Fibroblast of villous mesenchyme (primary cell): ENCODE data around the gene RSRP1. TPM values are rescaled to one million over a fixed set of nuclear protein-coding genes. Genes with fewer than 3 reads are reported as not detected.
"Not testable (repeated sequence)": the region's sequence is repeated elsewhere in the genome, so short reads cannot be mapped to it uniquely, and the experiment has no call there.

Source experiments
- DNase-seq: peaks from one replicate; pipeline ENCODE4 v3.0.0-alpha.2; 2010; ENCODE audit warnings: low read depth
- H3K4me3 ChIP-seq: 2 replicates; pipeline ENCODE4 v1.5.1; 2011; ENCODE audit warnings: low read depth, mild to moderate bottlenecking, low read length
- CTCF ChIP-seq: IDR thresholded peaks from 2 replicates; pipeline ENCODE4 v1.5.1; 2012; ENCODE audit warnings: low read depth, mild to moderate bottlenecking, low read length; ENCODE audit not compliant: insufficient read depth
- total RNA-seq: library from RNA; depleted of rRNA; stranded (reverse); fragments of >200 nt; gene quantifications from 2 replicates; pipeline ENCODE4 v1.2.3, GENCODE V29; 2012

The RSRP1 gene
- total RNA-seq, 1 donor: 160 TPM

GRCh38 chr1:25238046-25238445 lies 9.2 kb downstream of the RSRP1 start:
- DNase-seq: no peak
- TF ChIP-seq CTCF: no peak
- no peak overlapping the region for H3K4me3 ChIP-seq

GRCh38 chr1:25236261-25236660 lies 11.0 kb downstream of the RSRP1 start:
- DNase-seq, H3K4me3 ChIP-seq: not testable (repeated sequence)

- not testable (repeated sequence) for DNase-seq, H3K4me3 ChIP-seq
These were observed 11.8 kb downstream of the RSRP1 start for GRCh38 chr1:25235411-25235810.

- no peak for TF ChIP-seq CTCF
- peak overlapping the region; percentile 98 for H3K4me3 ChIP-seq
- peak; percentile 92 for DNase-seq
These were observed 14.1 kb downstream of the RSRP1 start for GRCh38 chr1:25232866-25233784.

GRCh38 chr1:25232027-25232865 lies 15.0 kb downstream of the RSRP1 start, which contains the start of gene SYF2:
SYF2 (minus strand) TSS chr1:25232502; CDS start chr1:25232467, 35 bp downstream.
- DNase-seq: peak; percentile 93
- no peak for TF ChIP-seq CTCF
- H3K4me3 ChIP-seq: peak within 1 kb of the TSS; percentile 98

- H3K4me3 ChIP-seq: no peak overlapping the region
- TF ChIP-seq CTCF: no peak
- DNase-seq: peak; percentile 32
These were observed 23.8 kb downstream of the RSRP1 start for GRCh38 chr1:25223471-25223870.

- DNase-seq: no peak
- H3K4me3 ChIP-seq: no peak overlapping the region
- TF ChIP-seq CTCF: no peak
These were observed 24.6 kb downstream of the RSRP1 start for GRCh38 chr1:25222606-25223005.
